GM12875 (cell line): ENCODE results near the gene C2CD3.

Experiments
- H3K4me3 ChIP-seq: one replicate; pipeline ENCODE4 v1.5.1; 2011; ENCODE audit warnings: low read depth, low read length, control low read depth
- CTCF ChIP-seq: IDR thresholded peaks from 2 replicates; pipeline ENCODE4 v1.5.1; 2011; ENCODE audit warnings: low read depth, mild to moderate bottlenecking, control low read depth, inconsistent platforms, low read length, moderate library complexity, borderline replicate concordance; ENCODE audit not compliant: insufficient read depth

The C2CD3 gene

GRCh38 chr11:74019104-74019738 lies 151.6 kb downstream of the C2CD3 start:
- no peak overlapping the region for H3K4me3 ChIP-seq
- TF ChIP-seq CTCF, result no peak

- TF ChIP-seq CTCF, result no peak
- H3K4me3 ChIP-seq, result no peak overlapping the region
Measured at GRCh38 chr11:74018331-74019005, 152.3 kb downstream of the C2CD3 start.

GRCh38 chr11:74017631-74018030 lies 153.2 kb downstream of the C2CD3 start:
- H3K4me3 ChIP-seq, result no peak overlapping the region
- no peak for TF ChIP-seq CTCF

- no peak for TF ChIP-seq CTCF
Measured at GRCh38 chr11:74015919-74016684, 154.7 kb downstream of the C2CD3 start.

GRCh38 chr11:74014880-74015279 lies 155.9 kb downstream of the C2CD3 start:
- no peak overlapping the region for H3K4me3 ChIP-seq
- no peak for TF ChIP-seq CTCF

More at GRCh38 chr11:74015919-74016684, 154.7 kb downstream of the C2CD3 start:
- H3K4me3 ChIP-seq, result no peak overlapping the region

- no peak overlapping the region for H3K4me3 ChIP-seq
- no peak for TF ChIP-seq CTCF
Measured at GRCh38 chr11:74013141-74013540, 157.7 kb downstream of the C2CD3 start.
